DND-41 (cell line): ENCODE measurements around the gene PMPCA.

Experiments
- ATAC-seq: fragments of 200-7000 bp; cut with Tn5 transposase; 3 replicates; pipeline ENCODE4 v1.9.1; 2021; ENCODE audit warnings: low read depth; ENCODE audit not compliant: insufficient read depth
- DNase-seq: peaks from one replicate; pipeline ENCODE4 v3.0.0-alpha.2; 2020
- H2AFZ ChIP-seq: 2 replicates; pipeline ENCODE4 v1.6.0; 2012; ENCODE audit warnings: low read depth, low read length
- H3K27ac ChIP-seq: 2 replicates; pipeline ENCODE4 v1.5.1; 2012; ENCODE audit warnings: low read length, inconsistent platforms
- H3K27me3 ChIP-seq: fragments of 200-600 bp; sonication (generic); 2 replicates; pipeline ENCODE4 v1.6.0; 2012; ENCODE audit warnings: low read length, mild to moderate bottlenecking, inconsistent platforms; ENCODE audit not compliant: insufficient read depth, poor library complexity
- H3K36me3 ChIP-seq: 2 replicates; pipeline ENCODE4 v1.5.1; 2012; ENCODE audit warnings: low read length, inconsistent platforms; ENCODE audit not compliant: insufficient read depth
- H3K4me1 ChIP-seq: 2 replicates; pipeline ENCODE4 v1.5.1; 2012; ENCODE audit warnings: mild to moderate bottlenecking, low read length; ENCODE audit not compliant: insufficient read depth
- H3K4me2 ChIP-seq: 2 replicates; pipeline ENCODE4 v1.6.0; 2012; ENCODE audit warnings: mild to moderate bottlenecking, moderate library complexity, low read length, inconsistent platforms; ENCODE audit not compliant: insufficient read depth
- H3K4me3 ChIP-seq, 2 experiments: fragments of 200-600 bp in 1 of 2; shearing (Covaris generic) in 1 of 2; 2 replicates each; pipeline ENCODE4 v1.5.1; 2012 to 2016; ENCODE audit warnings: inconsistent platforms in 2 of 2, low read length in 2 of 2, mild to moderate bottlenecking in 2 of 2, low read depth in 1 of 2, moderate library complexity in 1 of 2
- H3K79me2 ChIP-seq: 2 replicates; pipeline ENCODE4 v1.6.0; 2012; ENCODE audit warnings: low read length, inconsistent platforms; ENCODE audit not compliant: insufficient read depth
- H3K9ac ChIP-seq: 2 replicates; pipeline ENCODE4 v1.6.0; 2012; ENCODE audit warnings: low read depth, mild to moderate bottlenecking, inconsistent platforms, low read length, moderate library complexity
- H3K9me3 ChIP-seq: 2 replicates; pipeline ENCODE4 v1.5.1; 2012; ENCODE audit warnings: low read length, moderate library complexity, mild to moderate bottlenecking, inconsistent platforms; ENCODE audit not compliant: insufficient read depth, severe bottlenecking
- H4K20me1 ChIP-seq: 2 replicates; pipeline ENCODE4 v1.6.0; 2012; ENCODE audit warnings: low read length; ENCODE audit not compliant: insufficient read depth
- CTCF ChIP-seq: IDR thresholded peaks from 2 replicates; pipeline ENCODE4 v1.5.1; 2012; ENCODE audit warnings: borderline replicate concordance, low read length, moderate library complexity, mild to moderate bottlenecking; ENCODE audit not compliant: poor library complexity, severe bottlenecking; ENCODE audit errors: extremely low read depth
- EZH2 ChIP-seq: IDR thresholded peaks from 3 replicates; pipeline ENCODE4 v1.6.1; 2012; ENCODE audit warnings: borderline replicate concordance, low read depth, mild to moderate bottlenecking, moderate library complexity, low read length, inconsistent platforms; ENCODE audit not compliant: severe bottlenecking

PMPCA gene

DNA sequence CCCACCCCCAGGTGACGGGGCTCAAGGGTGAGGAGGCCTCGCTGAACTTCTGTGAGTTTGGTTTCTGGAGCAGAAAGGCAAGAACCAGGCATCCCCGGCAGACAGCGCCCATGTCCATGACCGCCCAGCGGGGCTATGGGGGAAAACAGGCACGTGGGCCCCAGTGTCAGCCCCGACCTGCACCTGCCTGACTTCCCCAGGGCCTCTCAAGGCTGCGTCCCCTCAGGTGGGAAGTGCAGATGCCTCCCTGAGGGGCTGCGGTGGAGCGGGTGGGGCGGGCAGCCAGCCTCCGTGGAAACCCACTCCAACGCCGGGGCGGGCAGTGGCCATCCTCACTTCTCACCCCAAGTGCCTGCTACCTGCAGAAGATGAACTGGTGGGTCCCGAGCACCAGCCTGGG, 30.1 kb upstream of the PMPCA start:
- H3K4me1 ChIP-seq = peaks cover 13% of the 10 kb centered on the region
- peaks cover 21% of the 10 kb centered on the region; the same call in 1 of the 2 replicates for H4K20me1 ChIP-seq
- H3K4me3 ChIP-seq = no peak overlapping the region
- H3K4me2 ChIP-seq = no peak overlapping the region
- no peaks in the 10 kb centered on the region for H3K27me3 ChIP-seq
- H2AFZ ChIP-seq = no peak overlapping the region
- ATAC-seq = no peak
- H3K79me2 ChIP-seq = no peaks in the 10 kb centered on the region
- H3K27ac ChIP-seq = no peak overlapping the region
- H3K36me3 ChIP-seq = peaks cover 48% of the 10 kb centered on the region
- no peak overlapping the region for H3K9ac ChIP-seq
- no peaks in the 10 kb centered on the region for H3K9me3 ChIP-seq
- no peak for TF ChIP-seq CTCF
- TF ChIP-seq EZH2 = no peak
- no peak for DNase-seq

DNA sequence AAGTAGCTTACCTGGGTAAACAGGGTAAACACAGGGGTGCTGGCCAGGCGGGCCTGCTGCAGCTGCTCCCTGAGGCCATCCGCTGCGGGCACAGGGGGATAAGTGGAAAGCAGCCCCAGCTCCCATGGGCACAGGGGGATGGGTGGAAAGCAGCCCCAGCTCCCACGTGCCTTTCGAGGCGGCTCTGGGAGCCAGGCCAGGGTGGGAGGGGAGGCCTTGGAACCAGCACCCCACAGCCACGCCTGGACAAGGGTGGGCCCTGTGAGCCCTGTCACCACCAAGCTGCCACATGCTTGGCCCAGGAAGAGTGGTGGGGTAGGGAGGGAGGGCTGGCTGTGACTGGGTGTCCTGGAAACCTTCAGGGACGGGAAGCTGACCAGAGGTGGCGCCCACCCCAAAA, 29.1 kb upstream of the PMPCA start:
- ATAC-seq = no peak

DNA sequence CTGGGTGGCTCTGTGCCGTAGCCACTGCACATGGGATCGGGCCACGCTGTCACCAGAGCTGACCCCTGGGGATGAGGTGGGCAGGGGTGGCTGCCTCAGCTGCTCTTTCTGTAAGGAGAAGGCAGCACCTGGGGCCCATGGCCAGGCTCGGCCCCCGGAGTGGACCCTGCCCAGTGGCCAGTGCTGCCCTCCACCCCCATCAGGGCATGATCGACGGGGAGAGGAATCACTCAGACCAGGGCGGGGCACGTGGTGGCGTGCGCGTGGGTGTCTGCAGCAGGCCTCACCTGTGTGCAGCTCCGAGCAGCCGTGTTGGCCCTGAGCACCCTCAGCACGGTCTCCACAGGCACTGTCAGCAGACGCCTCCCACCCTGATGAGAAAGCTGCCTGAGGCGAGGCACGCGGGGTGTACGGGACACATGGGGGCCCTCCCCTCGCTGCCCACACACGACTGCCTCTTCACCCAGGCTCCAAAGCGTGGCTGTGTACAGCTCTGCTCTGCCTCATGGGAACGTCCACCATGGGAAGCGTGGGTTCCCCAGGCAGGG, 28.4 kb upstream of the PMPCA start:
- Histone ChIP-seq H3K4me3 (no peak overlapping the region), H2AFZ (no peak overlapping the region), H3K27ac (no peak overlapping the region), H3K36me3 (peaks cover 56% of the 10 kb centered on the region), H3K27me3 (no peaks in the 10 kb centered on the region), H3K9ac (no peak overlapping the region), H3K4me2 (no peak overlapping the region), H3K79me2 (no peaks in the 10 kb centered on the region), H3K4me1 (peaks cover 13% of the 10 kb centered on the region), H4K20me1 (peaks cover 21% of the 10 kb centered on the region; the same call in 1 of the 2 replicates), H3K9me3 (no peaks in the 10 kb centered on the region)
- TF ChIP-seq EZH2 (no peak), CTCF (no peak)
- ATAC-seq = no peak
- no peak for DNase-seq

More for the DNA sequence above, 29.1 kb upstream of the PMPCA start:
- Histone ChIP-seq H3K9me3 (no peaks in the 10 kb centered on the region), H3K27me3 (no peaks in the 10 kb centered on the region), H3K79me2 (no peaks in the 10 kb centered on the region), H3K27ac (no peak overlapping the region), H3K4me1 (peaks cover 13% of the 10 kb centered on the region), H2AFZ (no peak overlapping the region), H3K4me3 (no peak overlapping the region), H3K36me3 (peaks cover 53% of the 10 kb centered on the region), H4K20me1 (peaks cover 21% of the 10 kb centered on the region; the same call in 1 of the 2 replicates), H3K9ac (no peak overlapping the region), H3K4me2 (no peak overlapping the region)
- no peak for TF ChIP-seq EZH2
- TF ChIP-seq CTCF = no peak
- DNase-seq = no peak

DNA sequence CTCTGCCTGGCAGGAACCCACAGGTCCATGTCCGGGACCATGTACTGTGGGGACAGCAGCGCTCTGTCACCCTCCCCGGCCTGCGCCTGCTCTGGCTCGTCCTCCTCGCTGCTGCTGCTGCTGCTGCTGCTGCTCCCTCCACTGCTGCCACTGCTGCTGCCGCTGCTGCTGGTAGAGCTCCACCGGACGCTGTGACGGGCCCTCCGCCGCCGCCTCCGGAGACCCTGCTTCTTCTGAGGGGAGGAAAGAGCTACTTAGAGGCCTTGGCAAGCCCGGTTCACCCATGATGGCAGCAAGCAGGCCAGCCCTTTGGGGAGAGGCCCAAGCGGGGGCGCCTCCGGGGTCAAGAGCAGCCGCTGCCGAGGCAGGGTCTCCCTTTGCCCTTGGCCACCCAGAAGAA, 27.0 kb upstream of the PMPCA start:
- Histone ChIP-seq H3K4me3 (no peak overlapping the region), H3K27ac (no peak overlapping the region), H3K4me2 (no peak overlapping the region), H4K20me1 (peaks cover 25% of the 10 kb centered on the region), H3K9ac (no peak overlapping the region), H3K27me3 (no peaks in the 10 kb centered on the region), H3K36me3 (peaks cover 68% of the 10 kb centered on the region), H2AFZ (no peak overlapping the region), H3K79me2 (no peaks in the 10 kb centered on the region), H3K9me3 (no peaks in the 10 kb centered on the region), H3K4me1 (peaks cover 13% of the 10 kb centered on the region)
- DNase-seq (no peak), ATAC-seq (no peak)
- no peak for TF ChIP-seq CTCF
- TF ChIP-seq EZH2 = no peak
